ENCODE measurements around the gene CELA3A.
"Not testable (repeated sequence)": the region's sequence is repeated elsewhere in the genome, so short reads cannot be mapped to it uniquely, and the experiment has no call there.

The CELA3A gene

GRCh38 chr1:21998624-21999294 lies 2.7 kb upstream of the CELA3A start:
- not testable (repeated sequence) for DNase-seq (ENCODE audit: low spot score); H3K27me3 ChIP-seq (ENCODE audit: insufficient read depth, poor library complexity, severe bottlenecking); H3K27ac ChIP-seq (ENCODE audit: poor library complexity, severe bottlenecking); H3K36me3 ChIP-seq (ENCODE audit: low read depth); H3K4me1 ChIP-seq (ENCODE audit: insufficient read depth, poor library complexity, severe bottlenecking); H3K4me3 ChIP-seq (ENCODE audit: severe bottlenecking); H3K9me3 ChIP-seq (ENCODE audit: severe bottlenecking); ATAC-seq (ENCODE audit: low read depth)

GRCh38 chr1:21999645-22000044 lies 1.8 kb upstream of the CELA3A start:
- H3K27ac ChIP-seq (ENCODE audit: poor library complexity, severe bottlenecking); H3K27me3 ChIP-seq (ENCODE audit: insufficient read depth, poor library complexity, severe bottlenecking); H3K4me3 ChIP-seq (ENCODE audit: severe bottlenecking); H3K9me3 ChIP-seq (ENCODE audit: severe bottlenecking); H3K4me1 ChIP-seq (ENCODE audit: insufficient read depth, poor library complexity, severe bottlenecking); H3K36me3 ChIP-seq (ENCODE audit: low read depth); DNase-seq (ENCODE audit: low spot score): not testable (repeated sequence)
- ATAC-seq (ENCODE audit: low read depth), result peak; percentile 91

DNA sequence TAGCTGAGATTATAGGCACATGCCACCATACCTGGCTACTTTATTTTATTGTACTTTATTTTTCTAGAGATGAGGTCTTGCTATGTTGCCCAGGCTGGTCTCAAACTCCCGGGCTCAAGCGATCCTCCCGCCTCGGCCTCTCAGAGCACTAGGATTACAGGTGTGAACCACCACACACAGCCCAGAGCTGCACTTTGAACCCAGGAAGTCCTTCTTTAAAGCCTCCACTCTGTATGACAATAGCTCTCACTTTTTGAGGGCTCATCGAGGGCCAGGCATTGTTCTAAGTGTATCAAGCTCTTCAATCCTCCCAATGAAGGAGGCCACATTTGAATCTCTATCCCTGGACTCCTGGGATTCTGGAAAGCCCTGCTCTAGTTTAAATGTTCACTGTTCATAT lies 1.0 kb downstream of the CELA3A start:
- not testable (repeated sequence) for DNase-seq (ENCODE audit: low spot score); ATAC-seq (ENCODE audit: low read depth); H3K36me3 ChIP-seq (ENCODE audit: low read depth)

DNA sequence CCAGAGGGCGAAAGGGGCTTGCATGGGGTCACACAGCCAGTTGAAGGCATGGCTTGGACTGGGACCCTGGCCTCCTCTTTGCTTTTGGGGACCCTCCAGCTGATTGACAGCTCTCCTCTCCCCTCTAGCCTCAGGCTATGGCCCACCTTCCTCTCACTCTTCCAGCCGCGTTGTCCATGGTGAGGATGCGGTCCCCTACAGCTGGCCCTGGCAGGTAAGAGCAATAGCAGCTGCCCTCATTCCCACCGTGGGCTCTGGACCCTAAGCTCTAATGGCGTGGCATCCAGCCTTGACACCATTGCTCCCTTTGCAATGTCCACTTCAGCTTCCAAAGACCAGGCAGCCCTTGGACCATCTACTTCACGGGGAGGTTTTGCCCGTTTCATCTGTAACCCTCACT lies 1.4 kb downstream of the CELA3A start:
- not testable (repeated sequence) for H3K9me3 ChIP-seq (ENCODE audit: severe bottlenecking); ATAC-seq (ENCODE audit: low read depth); H3K27me3 ChIP-seq (ENCODE audit: insufficient read depth, poor library complexity, severe bottlenecking); H3K27ac ChIP-seq (ENCODE audit: poor library complexity, severe bottlenecking); DNase-seq (ENCODE audit: low spot score); H3K4me1 ChIP-seq (ENCODE audit: insufficient read depth, poor library complexity, severe bottlenecking); H3K4me3 ChIP-seq (ENCODE audit: severe bottlenecking); H3K36me3 ChIP-seq (ENCODE audit: low read depth)

More for the DNA sequence above, 1.0 kb downstream of the CELA3A start:
- H3K27me3 ChIP-seq (ENCODE audit: insufficient read depth, poor library complexity, severe bottlenecking); H3K4me1 ChIP-seq (ENCODE audit: insufficient read depth, poor library complexity, severe bottlenecking); H3K27ac ChIP-seq (ENCODE audit: poor library complexity, severe bottlenecking); H3K4me3 ChIP-seq (ENCODE audit: severe bottlenecking); H3K9me3 ChIP-seq (ENCODE audit: severe bottlenecking): not testable (repeated sequence)

GRCh38 chr1:22003959-22004358 lies 2.5 kb downstream of the CELA3A start:
- not testable (repeated sequence) for H3K27me3 ChIP-seq (ENCODE audit: insufficient read depth, poor library complexity, severe bottlenecking); H3K27ac ChIP-seq (ENCODE audit: poor library complexity, severe bottlenecking); H3K9me3 ChIP-seq (ENCODE audit: severe bottlenecking); DNase-seq (ENCODE audit: low spot score); H3K36me3 ChIP-seq (ENCODE audit: low read depth); H3K4me3 ChIP-seq (ENCODE audit: severe bottlenecking); ATAC-seq (ENCODE audit: low read depth); H3K4me1 ChIP-seq (ENCODE audit: insufficient read depth, poor library complexity, severe bottlenecking)

- DNase-seq (ENCODE audit: low spot score); H3K4me1 ChIP-seq (ENCODE audit: insufficient read depth, poor library complexity, severe bottlenecking); H3K27ac ChIP-seq (ENCODE audit: poor library complexity, severe bottlenecking); H3K36me3 ChIP-seq (ENCODE audit: low read depth); H3K27me3 ChIP-seq (ENCODE audit: insufficient read depth, poor library complexity, severe bottlenecking); H3K4me3 ChIP-seq (ENCODE audit: severe bottlenecking); H3K9me3 ChIP-seq (ENCODE audit: severe bottlenecking): not testable (repeated sequence)
- ATAC-seq (ENCODE audit: low read depth), result peak; percentile 26; the same call in 1 of the 3 replicates
- TF ChIP-seq, protein P1, sequence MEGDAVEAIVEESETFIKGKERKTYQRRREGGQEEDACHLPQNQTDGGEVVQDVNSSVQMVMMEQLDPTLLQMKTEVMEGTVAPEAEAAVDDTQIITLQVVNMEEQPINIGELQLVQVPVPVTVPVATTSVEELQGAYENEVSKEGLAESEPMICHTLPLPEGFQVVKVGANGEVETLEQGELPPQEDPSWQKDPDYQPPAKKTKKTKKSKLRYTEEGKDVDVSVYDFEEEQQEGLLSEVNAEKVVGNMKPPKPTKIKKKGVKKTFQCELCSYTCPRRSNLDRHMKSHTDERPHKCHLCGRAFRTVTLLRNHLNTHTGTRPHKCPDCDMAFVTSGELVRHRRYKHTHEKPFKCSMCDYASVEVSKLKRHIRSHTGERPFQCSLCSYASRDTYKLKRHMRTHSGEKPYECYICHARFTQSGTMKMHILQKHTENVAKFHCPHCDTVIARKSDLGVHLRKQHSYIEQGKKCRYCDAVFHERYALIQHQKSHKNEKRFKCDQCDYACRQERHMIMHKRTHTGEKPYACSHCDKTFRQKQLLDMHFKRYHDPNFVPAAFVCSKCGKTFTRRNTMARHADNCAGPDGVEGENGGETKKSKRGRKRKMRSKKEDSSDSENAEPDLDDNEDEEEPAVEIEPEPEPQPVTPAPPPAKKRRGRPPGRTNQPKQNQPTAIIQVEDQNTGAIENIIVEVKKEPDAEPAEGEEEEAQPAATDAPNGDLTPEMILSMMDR (IDR thresholded peaks at IDR 0.05; ENCODE audit: poor library complexity, severe bottlenecking), result peak; percentile 18
Measured at GRCh38 chr1:22005261-22006149, 4.0 kb downstream of the CELA3A start.

- H3K9me3 ChIP-seq (ENCODE audit: severe bottlenecking); H3K36me3 ChIP-seq (ENCODE audit: low read depth); DNase-seq (ENCODE audit: low spot score); ATAC-seq (ENCODE audit: low read depth); H3K27me3 ChIP-seq (ENCODE audit: insufficient read depth, poor library complexity, severe bottlenecking); H3K27ac ChIP-seq (ENCODE audit: poor library complexity, severe bottlenecking); H3K4me1 ChIP-seq (ENCODE audit: insufficient read depth, poor library complexity, severe bottlenecking); H3K4me3 ChIP-seq (ENCODE audit: severe bottlenecking): not testable (repeated sequence)
Measured at GRCh38 chr1:22006736-22007135, 5.3 kb downstream of the CELA3A start.

- ATAC-seq (ENCODE audit: low read depth) (peak; percentile 85), DNase-seq (ENCODE audit: low spot score) (peak; percentile 69)
- not testable (repeated sequence) for H3K4me1 ChIP-seq (ENCODE audit: insufficient read depth, poor library complexity, severe bottlenecking); H3K27me3 ChIP-seq (ENCODE audit: insufficient read depth, poor library complexity, severe bottlenecking); H3K36me3 ChIP-seq (ENCODE audit: low read depth); H3K9me3 ChIP-seq (ENCODE audit: severe bottlenecking); H3K27ac ChIP-seq (ENCODE audit: poor library complexity, severe bottlenecking); H3K4me3 ChIP-seq (ENCODE audit: severe bottlenecking)
Measured at GRCh38 chr1:22007262-22007661, 5.8 kb downstream of the CELA3A start.

- H3K9me3 ChIP-seq (ENCODE audit: severe bottlenecking); DNase-seq (ENCODE audit: low spot score); H3K4me3 ChIP-seq (ENCODE audit: severe bottlenecking); ATAC-seq (ENCODE audit: low read depth); H3K27me3 ChIP-seq (ENCODE audit: insufficient read depth, poor library complexity, severe bottlenecking); H3K36me3 ChIP-seq (ENCODE audit: low read depth); H3K27ac ChIP-seq (ENCODE audit: poor library complexity, severe bottlenecking); H3K4me1 ChIP-seq (ENCODE audit: insufficient read depth, poor library complexity, severe bottlenecking): not testable (repeated sequence)
Measured at GRCh38 chr1:22009566-22009965, 8.1 kb downstream of the CELA3A start.

DNA sequence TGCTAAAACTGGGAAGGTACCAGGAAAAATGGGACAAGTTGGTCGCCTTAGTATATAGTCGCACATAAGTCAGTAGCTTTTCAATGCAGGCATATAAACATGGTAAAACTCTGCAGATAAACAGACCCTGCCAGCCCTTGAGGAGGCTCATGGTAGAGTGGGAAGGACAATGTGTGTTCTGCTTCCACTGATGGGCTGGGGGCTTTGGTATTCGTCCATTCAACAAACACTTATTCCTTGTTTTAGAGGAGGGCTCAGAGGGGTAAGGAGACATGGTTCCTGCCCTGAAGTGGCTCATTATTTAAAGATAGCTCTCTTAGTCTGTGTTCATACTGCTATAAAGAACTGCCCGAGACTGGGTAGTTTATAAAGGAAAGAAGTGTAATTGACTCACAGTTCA lies 11.3 kb downstream of the CELA3A start:
- H3K27ac ChIP-seq (ENCODE audit: poor library complexity, severe bottlenecking); H3K9me3 ChIP-seq (ENCODE audit: severe bottlenecking); H3K36me3 ChIP-seq (ENCODE audit: low read depth); H3K27me3 ChIP-seq (ENCODE audit: insufficient read depth, poor library complexity, severe bottlenecking); DNase-seq (ENCODE audit: low spot score); H3K4me3 ChIP-seq (ENCODE audit: severe bottlenecking); H3K4me1 ChIP-seq (ENCODE audit: insufficient read depth, poor library complexity, severe bottlenecking); ATAC-seq (ENCODE audit: low read depth): not testable (repeated sequence)

Measured in RWPE2 (cell line).